Astrocyte (in vitro differentiated cells and primary cell): Measurements from ENCODE around the gene ZNF775.

ENCODE experiments used
- EZH2 ChIP-seq: IDR thresholded peaks from 2 replicates; pipeline ENCODE4 v1.6.1; 2012; ENCODE audit warnings: mild to moderate bottlenecking, low read length, inconsistent platforms; ENCODE audit not compliant: insufficient read depth
- TF ChIP-seq, protein P1 (sequence below): IDR thresholded peaks from 2 replicates; pipeline ENCODE4 v1.5.1; 2011; ENCODE audit warnings: low read depth, mild to moderate bottlenecking, inconsistent platforms, low read length, moderate library complexity; ENCODE audit not compliant: insufficient read depth

DNA sequence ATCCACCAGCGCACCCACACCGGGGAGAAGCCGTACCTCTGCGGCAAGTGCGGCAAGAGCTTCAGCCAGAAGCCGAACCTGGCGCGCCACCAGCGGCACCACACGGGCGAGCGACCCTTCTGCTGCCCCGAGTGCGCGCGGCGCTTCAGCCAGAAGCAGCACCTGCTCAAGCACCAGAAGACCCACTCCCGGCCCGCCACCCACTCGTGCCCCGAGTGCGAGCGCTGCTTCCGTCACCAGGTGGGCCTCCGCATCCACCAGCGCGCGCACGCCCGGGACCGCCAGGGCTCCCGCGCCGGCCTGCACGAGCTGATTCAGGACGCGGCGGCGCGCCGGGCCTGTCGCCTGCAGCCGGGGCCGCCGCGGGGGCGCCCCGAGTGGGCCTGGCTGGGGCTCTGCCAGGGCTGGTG lies 17.7 kb downstream of the ZNF775 start:
- TF ChIP-seq, protein P1, sequence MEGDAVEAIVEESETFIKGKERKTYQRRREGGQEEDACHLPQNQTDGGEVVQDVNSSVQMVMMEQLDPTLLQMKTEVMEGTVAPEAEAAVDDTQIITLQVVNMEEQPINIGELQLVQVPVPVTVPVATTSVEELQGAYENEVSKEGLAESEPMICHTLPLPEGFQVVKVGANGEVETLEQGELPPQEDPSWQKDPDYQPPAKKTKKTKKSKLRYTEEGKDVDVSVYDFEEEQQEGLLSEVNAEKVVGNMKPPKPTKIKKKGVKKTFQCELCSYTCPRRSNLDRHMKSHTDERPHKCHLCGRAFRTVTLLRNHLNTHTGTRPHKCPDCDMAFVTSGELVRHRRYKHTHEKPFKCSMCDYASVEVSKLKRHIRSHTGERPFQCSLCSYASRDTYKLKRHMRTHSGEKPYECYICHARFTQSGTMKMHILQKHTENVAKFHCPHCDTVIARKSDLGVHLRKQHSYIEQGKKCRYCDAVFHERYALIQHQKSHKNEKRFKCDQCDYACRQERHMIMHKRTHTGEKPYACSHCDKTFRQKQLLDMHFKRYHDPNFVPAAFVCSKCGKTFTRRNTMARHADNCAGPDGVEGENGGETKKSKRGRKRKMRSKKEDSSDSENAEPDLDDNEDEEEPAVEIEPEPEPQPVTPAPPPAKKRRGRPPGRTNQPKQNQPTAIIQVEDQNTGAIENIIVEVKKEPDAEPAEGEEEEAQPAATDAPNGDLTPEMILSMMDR: no peak
- no peak for TF ChIP-seq EZH2
